Measurements from ENCODE around the gene PHF2. TPM values are rescaled to one million over a fixed set of nuclear protein-coding genes. Genes with fewer than 3 reads are reported as not detected.
A peak's percentile ranks its signal among the peaks of the same experiment; 100 is the strongest.

PHF2 gene
- total RNA-seq (ENCODE audit: insufficient read depth, low replicate concordance), result 18.1 TPM

- no peak for DNase-seq (ENCODE audit: low spot score)
These were observed at the start of gene PHF2 for GRCh38 chr9:93576258-93577077. TSS of gene PHF2 (plus strand) at chr9:93576584. CDS start at chr9:93576774, 190 bp downstream.

DNA sequence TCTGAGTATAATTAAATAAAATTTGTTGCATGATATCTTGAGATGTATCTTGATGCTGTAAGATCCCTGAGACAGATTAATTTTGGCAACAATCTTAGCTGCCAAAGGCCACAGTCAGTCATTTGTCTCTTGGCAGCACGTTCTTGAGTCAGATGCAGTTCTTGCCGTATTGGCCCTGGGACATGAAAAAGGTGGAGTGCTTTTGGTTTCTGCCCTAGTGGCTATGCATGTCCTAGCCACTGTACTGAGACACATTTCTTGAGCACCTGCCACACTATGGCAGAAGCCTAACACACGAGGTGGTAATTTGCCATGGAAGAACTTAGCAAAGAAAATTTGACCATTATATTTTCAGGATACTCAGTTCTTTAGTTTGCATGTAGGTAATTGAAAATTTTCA lies 45.0 kb upstream of the PHF2 start:
- DNase-seq (ENCODE audit: low spot score), result no peak

GRCh38 chr9:93532141-93532540 lies 44.2 kb upstream of the PHF2 start:
- no peak for DNase-seq (ENCODE audit: low spot score)

DNA sequence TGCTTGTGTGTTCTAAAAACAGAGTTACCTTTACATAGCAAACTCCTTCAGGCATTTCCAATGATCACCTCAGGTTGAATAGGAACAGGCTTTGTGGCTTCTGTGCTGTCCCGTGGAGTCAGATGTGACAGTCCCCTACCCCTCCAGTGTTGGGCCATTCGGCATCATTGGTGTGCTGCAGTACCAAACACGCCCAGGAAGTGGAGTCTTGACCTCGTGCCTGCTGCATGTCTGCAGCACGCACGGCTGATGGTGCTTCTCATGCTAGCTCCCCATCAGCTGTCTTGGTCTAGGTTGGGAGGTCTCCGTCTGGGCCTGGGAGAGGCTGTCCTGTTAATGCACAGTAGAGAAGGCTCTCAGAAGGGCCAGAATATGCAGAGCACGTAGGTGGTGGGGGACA lies 42.5 kb upstream of the PHF2 start:
- DNase-seq (ENCODE audit: low spot score), result no peak

DNA sequence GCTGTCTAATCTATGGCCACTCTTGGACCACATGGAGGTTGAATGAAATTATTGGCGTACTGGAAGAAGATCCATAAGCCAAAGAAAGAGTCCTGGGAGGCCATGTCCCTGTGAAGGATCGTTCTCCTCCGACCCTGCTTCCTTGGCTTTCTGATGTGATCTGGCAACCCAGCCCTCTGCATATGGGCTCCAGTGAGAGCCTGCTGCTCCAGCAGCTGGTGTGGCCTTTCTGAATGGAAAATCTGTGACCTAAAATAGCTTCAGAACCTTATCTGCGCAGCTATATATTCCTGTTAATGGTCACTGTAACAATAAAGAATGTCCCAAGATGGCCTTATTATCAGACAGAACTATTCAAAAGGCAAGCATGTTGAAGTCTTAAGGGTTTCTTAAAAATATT lies 40.2 kb upstream of the PHF2 start:
- no peak for DNase-seq (ENCODE audit: low spot score)

- DNase-seq (ENCODE audit: low spot score), result no peak
These were observed 39.5 kb upstream of the PHF2 start for GRCh38 chr9:93536874-93537273.

DNA sequence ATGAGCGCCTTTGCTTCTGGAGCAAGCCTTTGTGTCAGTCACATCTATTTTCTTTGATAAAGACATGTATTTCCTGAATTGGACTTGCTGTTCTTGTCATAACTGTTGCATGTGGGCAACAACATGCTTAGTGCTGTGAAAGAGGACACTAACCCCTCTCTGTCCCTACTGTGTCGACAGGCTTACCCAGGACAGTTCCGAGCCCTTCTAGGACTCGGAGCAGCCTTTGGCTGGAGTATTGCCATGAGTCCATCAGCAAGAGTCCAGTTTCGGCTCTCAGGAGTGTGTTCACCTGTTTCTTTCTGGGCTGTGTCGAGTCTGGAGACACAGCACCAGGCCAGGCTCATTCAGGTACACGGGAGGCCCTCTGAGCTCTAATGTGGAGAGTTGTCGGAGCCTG lies 36.1 kb upstream of the PHF2 start:
- no peak for DNase-seq (ENCODE audit: low spot score)

GRCh38 chr9:93541005-93541404 lies 35.4 kb upstream of the PHF2 start:
- DNase-seq (ENCODE audit: low spot score), result no peak

DNA sequence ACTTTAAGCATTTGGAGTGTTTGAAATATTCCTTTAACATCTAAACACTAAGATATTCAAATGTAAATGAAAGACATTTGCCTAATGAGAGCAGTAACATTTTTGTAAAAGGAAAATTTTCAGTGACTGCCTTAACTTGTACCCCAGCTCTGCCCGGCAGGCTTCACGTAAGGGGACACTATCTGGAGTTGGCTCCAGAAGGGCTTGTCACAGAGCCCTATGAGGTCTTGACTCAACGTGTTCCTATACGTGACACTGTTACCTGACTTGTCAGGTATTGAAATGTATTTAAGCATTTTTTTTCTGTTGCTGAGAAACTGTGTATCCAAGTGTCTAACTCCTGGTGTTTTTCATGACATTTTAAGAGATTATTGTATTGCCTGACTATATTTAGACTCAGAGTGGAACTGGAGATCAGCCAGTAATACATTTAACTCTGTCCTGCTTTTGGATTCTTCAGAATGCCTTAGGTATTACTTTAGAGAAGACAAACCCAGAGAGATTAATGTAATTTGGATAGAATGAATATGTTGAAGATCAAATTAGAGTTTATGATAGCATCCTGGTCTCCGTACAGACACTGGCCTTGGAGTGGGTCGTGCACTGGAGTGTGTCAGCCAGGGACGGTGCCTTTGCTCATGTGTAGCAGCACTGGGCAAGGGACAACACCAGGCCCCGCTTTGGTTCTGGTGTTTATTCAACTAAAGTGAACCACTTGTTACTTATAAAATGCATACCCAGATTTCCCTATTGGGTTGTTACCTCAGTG lies 34.6 kb upstream of the PHF2 start:
- DNase-seq (ENCODE audit: low spot score), result no peak

GRCh38 chr9:93543117-93543516 lies 33.3 kb upstream of the PHF2 start:
- no peak for DNase-seq (ENCODE audit: low spot score)

DNA sequence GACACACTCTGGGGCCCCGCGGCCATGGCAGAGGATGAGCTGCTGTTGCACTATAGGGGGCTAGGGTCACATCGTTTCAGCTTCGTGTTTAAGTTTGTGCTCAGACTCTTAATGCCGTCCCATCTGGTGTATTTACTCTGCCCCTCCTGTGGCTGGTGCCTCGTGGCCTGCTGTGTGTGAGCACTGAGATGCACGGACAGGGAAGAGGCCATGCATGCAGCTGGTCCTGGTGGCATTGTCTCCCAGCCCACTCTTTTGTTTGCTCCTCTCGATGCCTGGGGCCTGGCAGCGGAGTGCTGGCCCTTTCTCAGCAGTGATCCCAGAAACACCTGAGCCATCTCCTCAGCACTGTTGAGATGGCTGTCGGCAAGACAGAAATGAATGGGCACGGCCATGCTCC lies 30.0 kb upstream of the PHF2 start:
- no peak for DNase-seq (ENCODE audit: low spot score)

DNA sequence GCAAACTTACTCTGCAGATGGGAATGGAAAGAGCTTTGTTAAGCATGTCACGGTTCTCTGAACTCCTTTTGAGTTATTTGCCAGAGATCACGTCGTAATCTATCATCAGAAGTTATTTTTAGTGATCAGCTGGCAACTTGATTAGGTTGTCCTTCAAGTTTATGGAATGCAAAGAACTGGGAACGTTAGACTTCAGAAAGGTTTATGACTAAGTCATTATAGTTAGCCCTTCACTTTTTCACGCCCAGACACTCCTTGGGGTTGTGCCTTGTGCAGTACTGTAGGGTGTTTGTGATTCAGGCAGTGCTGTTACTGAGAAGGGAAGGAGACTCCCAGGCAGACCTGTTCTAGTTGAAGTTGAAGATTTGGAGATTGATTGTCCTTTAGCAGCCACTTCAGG lies 26.8 kb upstream of the PHF2 start:
- DNase-seq (ENCODE audit: low spot score), result peak; percentile 23

DNA sequence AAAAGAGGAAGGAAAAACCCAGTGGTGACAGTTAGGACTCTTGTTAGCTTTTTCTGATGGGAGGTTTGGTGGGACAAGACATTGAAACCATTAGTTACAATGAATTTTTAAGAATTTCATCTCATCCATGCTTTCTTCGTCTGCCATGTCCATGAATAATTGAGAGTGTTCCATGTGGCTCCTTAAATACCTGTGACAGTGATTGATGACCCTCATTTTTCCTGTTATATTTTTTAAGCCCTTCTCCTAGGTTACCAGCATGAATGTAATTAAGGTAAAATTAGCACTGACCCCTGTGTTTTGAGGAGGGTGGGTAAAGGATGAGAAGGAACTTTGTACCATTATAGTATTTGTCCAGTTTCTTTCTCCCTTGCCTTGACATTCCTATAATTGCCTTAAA lies 23.5 kb upstream of the PHF2 start:
- DNase-seq (ENCODE audit: low spot score), result no peak

GRCh38 chr9:93555370-93555769 lies 21.0 kb upstream of the PHF2 start:
- no peak for DNase-seq (ENCODE audit: low spot score)

DNA sequence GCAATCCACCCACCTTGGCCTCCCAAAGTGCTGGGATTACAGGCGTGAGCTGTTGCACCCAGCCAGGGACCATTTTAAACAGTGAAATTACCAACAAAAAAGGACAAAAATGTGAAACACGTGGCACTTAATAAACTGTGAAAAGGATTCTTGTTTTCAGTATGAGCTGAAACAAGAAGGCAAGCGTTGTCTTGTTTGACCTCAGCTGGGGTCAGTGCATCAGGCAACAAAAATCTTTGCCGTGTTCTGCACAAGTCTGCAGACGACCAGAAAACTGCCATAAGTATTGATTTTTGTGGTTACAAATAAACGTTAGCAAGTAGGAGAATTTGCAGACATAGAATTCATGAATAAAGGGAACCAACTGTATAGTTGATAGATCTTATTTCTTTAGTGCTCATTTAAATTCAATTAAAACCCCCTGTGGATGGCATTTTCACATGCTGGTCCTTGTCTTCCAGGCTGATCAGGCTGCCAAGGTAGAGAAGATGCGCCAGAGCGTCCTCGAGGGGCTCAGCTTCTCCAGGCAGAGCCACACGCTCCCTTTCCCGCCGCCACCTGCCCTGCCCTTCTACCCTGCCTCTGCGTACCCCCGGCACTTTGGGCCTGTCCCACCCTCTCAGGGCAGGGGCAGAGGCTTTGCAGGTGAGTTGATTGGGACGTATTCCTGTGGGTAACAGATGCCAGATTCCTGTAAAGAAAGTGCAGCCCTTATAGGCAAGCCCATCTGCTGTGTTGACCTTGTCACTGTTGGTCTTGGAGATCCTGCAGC lies 18.8 kb upstream of the PHF2 start:
- DNase-seq (ENCODE audit: low spot score), result no peak

GRCh38 chr9:93558503-93558902 lies 17.9 kb upstream of the PHF2 start:
- no peak for DNase-seq (ENCODE audit: low spot score)

DNA sequence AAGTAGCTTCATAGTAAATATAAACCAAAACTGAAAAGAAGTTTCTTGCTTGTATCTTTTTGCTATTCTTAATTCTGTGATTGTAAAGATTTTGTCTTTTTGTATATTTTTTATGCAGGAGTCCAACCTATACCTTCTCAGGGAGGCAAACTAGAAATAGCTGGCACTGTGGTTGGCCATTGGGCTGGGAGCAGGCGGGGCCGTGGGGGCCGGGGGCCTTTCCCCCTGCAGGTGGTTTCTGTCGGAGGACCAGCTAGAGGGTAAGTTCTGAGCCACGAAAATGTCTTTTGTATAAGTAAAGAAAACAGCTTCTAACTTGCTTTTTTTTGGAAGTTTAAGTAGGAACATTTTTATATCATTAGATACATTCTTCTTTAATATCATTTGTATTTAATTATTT lies 15.4 kb upstream of the PHF2 start:
- no peak for DNase-seq (ENCODE audit: low spot score)

DNA sequence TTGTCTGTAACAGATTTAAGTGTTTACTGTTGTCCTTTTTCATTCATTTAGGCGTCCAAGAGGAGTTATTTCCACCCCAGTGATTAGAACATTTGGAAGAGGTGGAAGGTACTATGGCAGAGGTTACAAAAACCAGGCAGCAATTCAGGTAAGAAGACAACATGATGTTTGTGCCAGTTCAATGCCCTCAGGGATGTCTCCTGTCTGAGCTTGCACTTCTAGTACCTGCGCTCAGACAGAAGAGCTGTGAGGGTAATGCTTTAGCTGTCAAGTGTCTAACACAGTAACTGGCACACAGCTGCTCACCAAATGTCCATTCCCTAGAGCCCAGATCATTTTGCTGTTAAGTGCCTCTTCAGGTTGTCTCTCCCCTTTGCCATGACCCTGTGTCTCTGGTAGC lies 14.2 kb upstream of the PHF2 start:
- peak; percentile 57 for DNase-seq (ENCODE audit: low spot score)

GRCh38 chr9:93565089-93565488 lies 11.3 kb upstream of the PHF2 start:
- DNase-seq (ENCODE audit: low spot score), result no peak

DNA sequence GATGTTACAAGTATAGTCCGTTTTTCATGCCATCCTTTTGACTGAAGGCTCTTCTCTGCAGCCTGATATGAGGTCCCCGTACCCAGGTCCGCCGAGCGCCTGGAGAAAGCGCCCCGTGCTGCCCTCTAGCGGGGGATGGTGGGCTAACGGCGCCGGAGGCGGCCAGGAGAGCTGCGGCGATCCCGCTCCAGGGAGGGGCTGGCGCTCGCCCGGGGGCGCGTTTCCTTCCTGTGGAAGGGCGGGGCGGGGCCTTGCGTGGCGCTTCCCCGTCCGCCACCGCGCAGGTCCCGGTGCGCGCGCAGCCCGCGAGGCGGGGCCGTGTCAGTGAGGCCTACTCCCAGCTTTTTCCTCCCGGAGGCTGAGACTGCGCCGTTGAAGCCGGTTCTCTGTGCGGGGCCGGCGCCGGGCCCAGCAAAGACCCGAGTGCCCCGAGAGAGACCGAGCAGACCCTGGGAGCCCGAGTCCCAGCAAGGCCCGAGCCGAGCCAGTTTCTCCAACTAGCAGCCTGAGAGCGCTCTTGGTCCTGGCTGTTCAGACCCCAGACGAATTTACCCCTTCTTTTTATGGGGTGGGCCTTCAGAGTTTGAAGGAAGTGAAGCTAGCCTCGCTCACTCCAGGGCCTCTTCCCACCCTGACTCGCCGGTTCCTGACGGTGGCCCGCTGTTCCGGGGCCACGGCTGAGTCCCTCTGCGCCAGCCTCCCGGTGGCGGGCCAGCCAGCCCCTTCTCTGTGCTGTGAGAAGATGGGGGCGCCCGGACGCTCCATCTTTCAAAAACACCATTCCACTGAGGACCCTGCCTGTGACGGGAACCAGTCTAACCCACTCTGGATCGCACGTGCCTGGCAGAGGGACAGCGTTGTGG lies 9.7 kb upstream of the PHF2 start:
- peak; percentile 98 for DNase-seq (ENCODE audit: low spot score)

- DNase-seq (ENCODE audit: low spot score), result no peak
These were observed 9.0 kb upstream of the PHF2 start for GRCh38 chr9:93567271-93567959.
